Small intestine (tissue), 7 donors: Measurements from ENCODE around the gene ZNF609. TPM values are rescaled to one million over a fixed set of nuclear protein-coding genes. Genes with fewer than 3 reads are reported as not detected.
A peak's percentile ranks its signal among the peaks of the same experiment; 100 is the strongest.

Experiments
- DNase-seq, 2 donors: peaks; one replicate each; pipeline versions ENCODE4 v3.0.0 to v3.0.0-alpha.2; 2013
- FAIRE-seq: peaks from 2 replicates; lab custom pipeline; 2012; peaks lifted over from hg19 to GRCh38; lab: Jason Lieb, UNC
- H3K27ac ChIP-seq, 3 donors: one replicate each; pipeline ENCODE4 v1.5.1; 2013; ENCODE audit warnings: low read length in 2 of 3, mild to moderate bottlenecking in 2 of 3, control low read depth in 1 of 3, inconsistent platforms in 1 of 3, low read depth in 1 of 3, moderate library complexity in 1 of 3
- H3K27me3 ChIP-seq, 3 donors: one replicate each; pipeline ENCODE4 v1.6.1; 2013; ENCODE audit warnings: low read length in 3 of 3, inconsistent platforms in 1 of 3; ENCODE audit not compliant: control insufficient read depth in 3 of 3, insufficient read depth in 3 of 3
- H3K36me3 ChIP-seq, 3 donors: one replicate each; pipeline ENCODE4 v1.6.1; 2013; ENCODE audit warnings: low read length in 3 of 3, inconsistent platforms in 1 of 3, low read depth in 1 of 3, mild to moderate bottlenecking in 1 of 3, moderate library complexity in 1 of 3; ENCODE audit not compliant: control insufficient read depth in 3 of 3, insufficient read depth in 2 of 3
- H3K4me1 ChIP-seq, 3 donors: one replicate each; pipeline ENCODE4 v1.6.1; 2013; ENCODE audit warnings: low read length in 2 of 3, inconsistent platforms in 1 of 3, low read depth in 1 of 3, mild to moderate bottlenecking in 1 of 3, moderate library complexity in 1 of 3; ENCODE audit not compliant: control insufficient read depth in 3 of 3, insufficient read depth in 2 of 3
- H3K4me3 ChIP-seq, 3 donors: one replicate each; pipeline ENCODE4 v1.5.1; 2013; ENCODE audit warnings: low read length in 3 of 3, control low read depth in 1 of 3, inconsistent platforms in 1 of 3, low read depth in 1 of 3, mild to moderate bottlenecking in 1 of 3, moderate library complexity in 1 of 3
- H3K9me3 ChIP-seq, 2 donors: one replicate each; pipeline ENCODE4 v1.6.1; 2013; ENCODE audit warnings: low read depth in 1 of 2, low read length in 1 of 2; ENCODE audit not compliant: control insufficient read depth in 2 of 2, insufficient read depth in 1 of 2
- WGBS, 3 donors: extraction: QIAGEN DNeasy Blood & Tissue Kit; methylation state at CpG; one replicate each; pipeline ENCODE4 v1.1.7; 2013; 5-methylcytosine and 5-hydroxymethylcytosine counted together
- polyA plus RNA-seq, 4 donors: library from polyadenylated mRNA; stranded (reverse) in 3 of 4; unstranded in 1 of 4; fragments of 200-250 nt in 3 of 4; fragments of 120-200 nt in 1 of 4; gene quantifications; one replicate each; pipeline versions ENCODE4 v1.2.1 to v1.2.3, GENCODE V29; 2013
- donor health status: healthy with polysubstance abuse.
- donor health status: control.
- donor health status: control.
- donor health status: Bipolar disorder and iron deficiency.
- donor health status: healthy.

ZNF609 gene
- polyA plus RNA-seq, 4 donors = 6.8 to 22.5 (median 8.4) TPM

DNA sequence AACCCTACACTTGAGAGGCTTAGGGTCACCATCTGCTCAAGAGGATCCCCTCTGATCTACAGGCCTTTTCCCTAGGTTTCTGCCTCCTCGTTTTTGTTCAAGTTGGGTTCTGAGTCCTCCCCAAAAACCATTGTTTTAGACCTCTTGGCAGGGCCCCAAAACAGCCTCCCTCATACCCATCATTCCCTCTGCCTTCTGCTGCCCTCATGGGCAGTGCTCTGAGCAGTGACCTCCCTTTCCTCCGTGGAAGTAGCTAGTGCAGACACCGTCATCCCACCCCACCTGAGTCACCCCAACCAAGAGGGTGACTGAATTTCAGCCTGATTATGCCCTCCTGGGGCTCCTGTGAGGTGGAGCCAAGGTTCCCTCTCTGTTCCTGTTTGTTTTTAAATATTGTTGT is 223.0 kb downstream of the ZNF609 start:
- DNase-seq (no peak), FAIRE-seq (no peak)
- WGBS, 3 donors = 66 to 78% (median 77%) methylated on average over 3 of the region's 3 CpGs
- H3K4me1 ChIP-seq = peaks cover 0 to 3% (median 0%) of the 10 kb centered on the region in 3 donors
- peaks cover 14 to 79% (median 25%) of the 10 kb centered on the region in 3 donors for H3K36me3 ChIP-seq
- no peak overlapping the region for H3K27ac ChIP-seq
- H3K27me3 ChIP-seq = no peaks in the 10 kb centered on the region
- no peak overlapping the region for H3K4me3 ChIP-seq
- no peaks in the 10 kb centered on the region for H3K9me3 ChIP-seq

DNA sequence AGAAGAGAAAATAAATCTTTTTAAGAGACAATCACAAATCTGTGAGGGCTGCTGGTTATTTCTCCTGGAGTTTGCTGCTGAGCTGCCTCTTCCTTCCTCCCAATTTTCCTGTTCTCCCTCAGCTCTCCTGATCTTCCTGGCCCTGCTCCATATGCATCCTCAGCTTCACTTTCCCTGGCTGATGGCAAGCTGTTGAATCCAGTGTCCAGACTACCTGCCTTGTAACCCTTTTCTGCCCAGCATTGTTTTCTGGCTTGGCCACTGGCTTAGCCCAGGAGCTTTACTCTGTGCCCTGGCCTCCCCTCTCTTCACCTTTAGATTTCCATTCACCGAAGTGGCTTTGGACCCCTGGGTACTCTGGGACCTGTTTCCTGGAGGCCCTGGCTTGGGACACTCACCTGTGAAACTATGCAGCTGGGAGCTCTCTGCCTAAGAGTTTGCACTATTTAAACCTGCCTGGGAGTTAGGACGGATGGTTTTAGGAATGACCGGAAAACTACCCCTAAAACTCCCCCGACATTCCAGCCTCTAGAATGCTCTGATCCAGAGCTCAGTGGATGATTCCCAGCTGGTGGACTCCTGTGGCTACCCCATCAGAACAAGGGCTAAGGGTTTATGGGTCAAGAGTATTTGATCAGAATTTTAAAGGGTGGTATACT is 225.0 kb downstream of the ZNF609 start:
- H3K27ac ChIP-seq = no peak overlapping the region
- peaks cover 18 to 81% (median 25%) of the 10 kb centered on the region in 3 donors for H3K36me3 ChIP-seq
- FAIRE-seq = no peak

DNA sequence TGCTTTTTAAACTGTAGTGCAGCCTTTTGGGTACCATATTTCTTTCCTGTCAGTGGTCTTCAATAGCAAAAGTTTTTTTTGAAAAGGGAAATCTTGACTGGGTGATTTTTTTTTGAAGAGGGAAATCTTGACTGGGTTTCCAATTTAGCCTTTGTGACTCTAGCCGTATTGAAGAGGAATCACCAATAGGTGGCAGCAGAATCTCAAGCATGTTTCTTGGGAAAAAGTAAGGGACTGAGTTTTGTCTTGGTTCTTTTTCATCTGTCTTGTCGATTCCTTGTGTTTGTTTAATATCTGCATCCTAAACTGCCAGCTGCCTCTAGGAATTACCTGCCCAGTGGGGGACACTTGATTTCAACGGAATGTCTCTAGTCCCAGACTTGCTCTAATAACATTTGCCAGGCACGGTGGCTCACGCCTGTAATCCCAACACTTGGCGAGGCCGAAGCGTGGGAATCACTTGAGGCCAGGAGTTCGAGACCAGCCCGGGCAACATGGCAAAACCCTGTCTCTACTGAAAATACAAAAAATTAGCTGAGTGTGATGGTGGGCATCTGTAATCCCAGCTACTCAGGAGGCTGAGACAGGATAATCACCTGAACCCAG is 225.9 kb downstream of the ZNF609 start:
- FAIRE-seq (no peak), DNase-seq (peak; percentile 56 to 58)
- peaks cover 0 to 8% (median 0%) of the 10 kb centered on the region in 3 donors for H3K4me1 ChIP-seq

More for the DNA sequence above, 225.0 kb downstream of the ZNF609 start:
- H3K9me3 ChIP-seq = no peaks in the 10 kb centered on the region
- DNase-seq = no peak
- H3K4me3 ChIP-seq = no peak overlapping the region
- H3K27me3 ChIP-seq = no peaks in the 10 kb centered on the region
- H3K4me1 ChIP-seq = peaks cover 0 to 2% (median 0%) of the 10 kb centered on the region in 3 donors
- 79 to 83% (median 83%) methylated on average over 4 of the region's 4 CpGs for WGBS, 3 donors

DNA sequence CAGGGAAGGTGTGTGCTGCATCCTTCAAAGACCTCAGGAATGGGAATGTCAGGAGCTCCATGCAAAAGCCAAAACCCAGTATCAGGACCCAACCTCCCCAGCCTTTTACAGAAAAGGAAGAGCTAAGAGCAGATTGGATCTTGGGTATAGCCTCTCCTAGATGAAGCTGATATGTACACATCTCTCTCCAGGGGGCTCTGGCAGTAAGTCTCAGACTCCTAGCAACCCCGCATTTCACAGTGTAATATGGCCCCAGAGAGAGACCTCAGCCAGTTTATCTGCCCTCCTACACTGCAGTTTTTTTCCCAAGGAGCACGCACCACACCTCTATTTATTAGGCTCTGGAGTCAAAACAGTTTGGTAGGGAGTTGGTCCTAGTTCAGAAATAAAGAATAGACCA is 226.8 kb downstream of the ZNF609 start:
- Histone ChIP-seq H3K4me1 (peaks cover 0 to 9% (median 0%) of the 10 kb centered on the region in 3 donors), H3K4me3 (no peak overlapping the region), H3K36me3 (peaks cover 16 to 84% (median 18%) of the 10 kb centered on the region in 3 donors), H3K9me3 (no peaks in the 10 kb centered on the region), H3K27ac (no peak overlapping the region), H3K27me3 (no peaks in the 10 kb centered on the region)
- FAIRE-seq = no peak
- DNase-seq = no peak
- 78 to 98% (median 96%) methylated on average over 2 of the region's 2 CpGs for WGBS, 3 donors

More for the DNA sequence above, 225.9 kb downstream of the ZNF609 start:
- 65 to 68% (median 67%) methylated on average over 10 of the region's 10 CpGs for WGBS, 3 donors
- peaks cover 18 to 84% (median 25%) of the 10 kb centered on the region in 3 donors for H3K36me3 ChIP-seq
- H3K4me3 ChIP-seq = no peak overlapping the region
- no peak overlapping the region for H3K27ac ChIP-seq
- no peaks in the 10 kb centered on the region for H3K9me3 ChIP-seq
- no peaks in the 10 kb centered on the region for H3K27me3 ChIP-seq

DNA sequence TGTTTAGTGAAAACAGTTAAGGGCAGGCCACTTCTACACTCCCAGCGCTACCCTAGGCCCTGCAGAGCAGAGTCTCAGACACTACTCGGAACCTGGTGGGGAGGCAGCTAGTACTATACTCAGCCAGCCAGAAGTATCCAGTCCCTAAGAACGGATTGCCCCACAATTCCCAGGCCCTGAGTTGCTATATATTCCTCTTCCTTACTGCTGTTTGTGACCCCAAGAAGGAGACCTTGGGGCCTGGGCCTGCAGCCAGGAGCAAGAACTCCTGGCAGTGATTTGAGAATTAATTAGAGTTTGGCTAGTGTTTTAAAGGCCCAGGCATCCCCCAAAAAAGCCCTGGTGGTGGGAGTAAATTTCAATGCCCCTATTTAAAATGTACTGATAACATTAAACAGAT is 227.3 kb downstream of the ZNF609 start:
- DNase-seq (no peak), FAIRE-seq (no peak)
- Histone ChIP-seq H3K27me3 (no peaks in the 10 kb centered on the region), H3K4me1 (peaks cover 0 to 10% (median 0%) of the 10 kb centered on the region in 3 donors), H3K27ac (no peak overlapping the region), H3K9me3 (no peaks in the 10 kb centered on the region), H3K36me3 (peaks cover 16 to 84% (median 18%) of the 10 kb centered on the region in 3 donors), H3K4me3 (no peak overlapping the region)
- WGBS, 3 donors = 68 to 87% (median 78%) methylated on average over 3 of the region's 3 CpGs

DNA sequence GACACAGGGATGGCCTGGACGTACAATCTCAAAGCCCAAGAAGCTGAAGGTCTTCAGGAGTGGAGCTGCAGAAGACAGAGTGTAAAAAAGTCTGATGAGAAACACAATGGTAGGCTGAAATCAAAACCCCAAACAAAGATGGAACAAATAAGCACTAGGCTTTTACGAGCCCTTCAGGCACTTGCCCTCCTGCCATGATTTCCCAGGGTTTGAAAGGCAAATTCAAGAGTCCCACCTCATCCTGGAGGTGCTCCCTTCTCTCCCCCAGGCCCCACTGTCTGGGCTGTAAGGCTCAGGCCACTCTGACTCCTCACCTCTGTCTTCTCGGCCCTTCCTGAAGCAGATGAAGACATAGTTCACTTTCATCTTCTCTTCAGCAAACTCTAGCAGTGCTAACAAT is 228.4 kb downstream of the ZNF609 start:
- WGBS, 3 donors = 88 to 95% (median 92%) methylated on average over 3 of the region's 3 CpGs
- Histone ChIP-seq H3K27me3 (no peaks in the 10 kb centered on the region), H3K4me1 (peaks cover 0 to 15% (median 2%) of the 10 kb centered on the region in 3 donors), H3K27ac (no peak overlapping the region), H3K9me3 (no peaks in the 10 kb centered on the region), H3K4me3 (no peak overlapping the region), H3K36me3 (peaks cover 16 to 86% (median 18%) of the 10 kb centered on the region in 3 donors)
- DNase-seq = no peak
- FAIRE-seq = no peak

DNA sequence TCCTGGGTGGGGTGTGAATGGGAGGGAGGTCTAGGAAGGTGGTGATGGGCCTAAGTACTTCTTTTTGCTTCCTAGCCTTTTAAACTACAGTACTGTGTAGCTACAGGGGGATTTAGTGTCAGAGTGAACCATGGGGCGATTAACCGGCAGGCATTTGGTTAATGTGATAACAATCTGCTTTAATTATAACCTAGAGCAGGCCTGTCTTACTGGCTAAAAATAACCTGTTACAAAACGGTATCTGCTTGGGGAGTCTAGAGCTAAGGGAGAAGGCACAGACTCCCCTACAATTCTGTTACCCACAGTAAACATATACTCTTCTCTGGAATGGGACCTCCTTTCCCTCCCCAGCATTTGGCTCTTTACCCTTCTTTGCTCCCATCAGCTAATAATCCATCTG is 229.6 kb downstream of the ZNF609 start:
- Histone ChIP-seq H3K4me1 (peaks cover 0 to 15% (median 2%) of the 10 kb centered on the region in 3 donors), H3K4me3 (no peak overlapping the region), H3K27me3 (no peaks in the 10 kb centered on the region), H3K27ac (peak overlapping the region in 1 of 3 donors; percentile 47), H3K36me3 (peaks cover 10 to 85% (median 10%) of the 10 kb centered on the region in 3 donors), H3K9me3 (no peaks in the 10 kb centered on the region)
- 65 to 79% (median 65%) methylated on average over 3 of the region's 3 CpGs for WGBS, 3 donors
- no peak for FAIRE-seq
- DNase-seq = no peak

DNA sequence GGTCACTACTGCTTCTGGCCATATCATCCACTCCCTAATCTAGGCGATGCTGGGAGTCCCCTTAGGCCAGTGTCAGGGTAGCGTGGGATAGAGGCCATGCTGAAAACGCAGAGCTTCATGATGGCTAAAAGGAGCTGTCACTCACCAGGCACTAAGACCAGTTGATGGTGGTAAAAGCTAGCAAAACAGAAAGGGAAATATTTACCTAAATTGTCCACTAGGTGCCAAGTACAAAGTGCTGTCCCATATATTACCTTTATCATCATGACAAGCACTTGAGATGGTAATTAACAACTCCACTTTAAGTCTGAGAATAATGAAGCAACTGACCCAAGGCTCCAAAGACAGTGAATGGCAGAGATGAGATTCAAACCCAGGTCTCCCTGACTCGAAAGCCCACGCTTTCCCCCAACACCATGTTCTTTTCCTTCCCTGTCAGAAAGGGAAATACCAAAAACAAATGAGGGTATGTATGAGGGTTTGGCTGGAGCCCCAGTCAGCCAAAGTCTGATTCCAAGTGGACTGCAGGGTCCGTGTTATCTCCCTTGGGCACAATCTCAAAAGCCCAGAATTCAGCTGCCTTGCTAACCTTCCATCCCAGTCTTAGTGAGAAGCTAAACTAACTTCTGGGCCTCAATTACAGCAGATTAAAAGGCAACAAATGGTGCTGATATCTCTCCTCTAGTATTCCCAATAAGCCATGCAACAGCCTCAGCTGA is 230.4 kb downstream of the ZNF609 start:
- Histone ChIP-seq H3K9me3 (no peaks in the 10 kb centered on the region), H3K27ac (peak overlapping the region in 1 of 3 donors; percentile 47), H3K27me3 (no peaks in the 10 kb centered on the region), H3K36me3 (peaks cover 10 to 78% (median 10%) of the 10 kb centered on the region in 3 donors), H3K4me1 (peaks cover 0 to 15% (median 2%) of the 10 kb centered on the region in 3 donors), H3K4me3 (no peak overlapping the region)
- DNase-seq (peak; percentile 14 to 37), FAIRE-seq (no peak)
- WGBS, 3 donors = 73 to 82% (median 74%) methylated on average over 6 of the region's 6 CpGs
